Hindlimb muscle (tissue), 1 donor: Measurements from ENCODE around the gene SMAD7. TPM values are rescaled to one million over a fixed set of nuclear protein-coding genes. Genes with fewer than 3 reads are reported as not detected.

ENCODE experiments used
- DNase-seq: peaks from one replicate; pipeline ENCODE4 v3.0.0-alpha.2; 2013
- polyA plus RNA-seq: library from polyadenylated mRNA; unstranded; fragments of 120-200 nt; gene quantifications from one replicate; pipeline ENCODE4 v1.2.1, GENCODE V29; 2013; ENCODE audit not compliant: insufficient read length

The SMAD7 gene
- polyA plus RNA-seq, 1 donor, result 9.2 TPM

DNA sequence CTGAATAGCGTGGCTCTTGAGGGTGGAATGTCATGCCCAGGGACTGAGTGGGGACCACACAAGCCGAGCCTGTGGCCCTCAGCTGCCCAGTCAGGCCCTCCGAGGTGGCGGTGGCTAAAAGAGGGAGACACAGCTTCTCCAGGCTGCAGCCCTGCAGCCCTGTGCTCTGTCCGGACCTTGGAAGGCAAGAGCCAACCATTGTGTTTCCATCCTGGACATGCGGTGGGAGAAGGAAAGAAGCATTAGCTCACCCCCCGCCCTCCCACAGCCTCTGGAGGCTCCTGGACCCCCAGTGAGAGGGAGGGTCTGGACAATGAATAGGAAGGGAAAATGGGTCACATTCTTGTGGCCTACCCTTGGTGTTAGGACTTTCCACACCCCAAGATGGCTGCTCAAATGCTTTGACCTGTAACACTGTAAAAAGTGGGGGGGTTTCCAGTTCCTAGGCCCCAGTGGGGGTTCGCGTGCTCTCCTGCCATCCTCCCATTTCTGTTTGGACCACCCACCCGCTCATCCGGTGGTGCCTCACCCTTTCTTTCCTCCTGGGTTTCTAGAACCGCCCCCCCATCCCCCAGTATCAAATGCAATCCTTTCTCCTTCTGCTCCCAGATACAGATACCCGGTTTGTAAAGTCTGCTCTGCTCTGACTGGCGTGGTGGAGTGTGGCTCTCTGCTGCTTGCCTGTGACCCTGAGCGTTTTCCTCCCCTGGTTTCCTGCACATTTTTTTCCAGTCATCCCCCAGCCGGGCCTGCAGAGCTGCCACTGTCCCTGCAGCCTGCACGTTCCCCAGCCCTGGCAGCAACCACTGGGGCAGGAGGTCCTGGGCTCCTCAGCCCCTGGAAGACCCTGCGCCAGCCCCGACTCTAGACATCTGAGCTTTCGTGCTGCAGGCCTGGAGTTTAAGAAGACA is 36.3 kb upstream of the SMAD7 start:
- DNase-seq, result no peak

DNA sequence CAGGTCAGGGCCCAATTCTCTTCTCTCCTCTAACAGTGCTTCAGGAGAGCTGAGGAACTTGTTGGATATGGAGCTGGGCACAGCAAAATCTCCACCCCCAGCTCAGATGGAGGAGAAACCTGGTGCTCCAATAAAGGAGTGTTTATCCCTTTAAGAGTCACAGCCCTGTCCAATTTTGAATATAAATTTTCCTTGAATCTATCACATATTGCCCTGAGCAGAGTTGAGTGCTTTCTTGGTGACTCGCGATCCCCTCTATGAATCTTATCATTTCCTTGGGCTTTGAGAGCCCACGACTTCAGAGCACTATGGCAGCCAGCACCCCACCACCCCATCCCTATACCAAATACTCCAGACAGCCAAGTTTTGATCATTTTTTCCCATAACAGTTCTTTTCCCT is 34.4 kb upstream of the SMAD7 start:
- no peak for DNase-seq

DNA sequence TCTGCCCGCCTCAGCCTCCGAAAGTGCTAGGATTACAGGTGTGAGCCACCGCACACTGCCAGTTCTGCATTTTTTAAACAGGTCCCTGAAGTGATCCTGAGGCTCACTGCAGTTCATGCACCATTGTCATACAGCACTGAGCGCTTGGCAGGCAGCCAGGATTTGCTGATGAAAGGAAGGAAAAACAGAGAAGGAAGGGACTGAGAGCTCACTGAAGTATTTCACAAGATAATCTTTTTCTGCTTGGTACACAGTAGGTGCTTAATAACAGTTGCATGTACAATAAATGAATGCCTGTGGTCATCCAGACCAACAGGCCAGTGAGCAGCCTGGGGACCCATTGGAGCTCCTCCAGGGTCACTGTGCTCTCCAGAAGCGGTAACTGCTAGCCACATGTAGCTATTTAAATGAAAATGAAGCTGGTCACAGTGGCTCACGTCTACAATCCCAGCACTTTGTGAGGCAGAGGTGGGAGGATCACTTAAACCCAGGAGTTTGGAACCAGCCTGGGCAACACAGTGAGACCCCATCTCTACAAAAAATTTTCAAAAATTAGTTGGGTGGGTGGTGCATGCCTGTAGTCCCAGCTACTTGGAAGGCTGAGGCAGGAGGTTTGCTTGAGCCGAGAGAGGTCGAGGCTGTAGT is 33.1 kb upstream of the SMAD7 start:
- no peak for DNase-seq

DNA sequence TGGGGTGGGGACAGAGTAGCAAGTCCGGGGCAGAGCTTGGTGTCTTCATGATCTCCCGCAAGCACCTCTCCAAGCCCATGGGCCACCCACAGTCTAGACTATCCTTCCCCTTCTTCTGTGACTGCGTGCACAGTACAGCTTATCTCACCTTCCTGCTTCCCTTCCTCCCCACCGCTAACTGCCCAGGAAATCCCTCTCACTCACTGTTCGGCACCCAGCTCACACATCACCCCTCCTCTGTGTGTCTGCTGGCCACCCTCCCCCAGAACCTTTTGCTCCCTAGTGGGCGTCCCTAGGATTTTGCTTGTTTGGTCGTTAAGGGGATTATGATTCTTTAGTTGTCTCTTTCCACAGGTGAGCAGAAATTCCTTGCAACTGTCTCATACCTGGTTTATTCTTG is 31.5 kb upstream of the SMAD7 start:
- DNase-seq, result no peak

DNA sequence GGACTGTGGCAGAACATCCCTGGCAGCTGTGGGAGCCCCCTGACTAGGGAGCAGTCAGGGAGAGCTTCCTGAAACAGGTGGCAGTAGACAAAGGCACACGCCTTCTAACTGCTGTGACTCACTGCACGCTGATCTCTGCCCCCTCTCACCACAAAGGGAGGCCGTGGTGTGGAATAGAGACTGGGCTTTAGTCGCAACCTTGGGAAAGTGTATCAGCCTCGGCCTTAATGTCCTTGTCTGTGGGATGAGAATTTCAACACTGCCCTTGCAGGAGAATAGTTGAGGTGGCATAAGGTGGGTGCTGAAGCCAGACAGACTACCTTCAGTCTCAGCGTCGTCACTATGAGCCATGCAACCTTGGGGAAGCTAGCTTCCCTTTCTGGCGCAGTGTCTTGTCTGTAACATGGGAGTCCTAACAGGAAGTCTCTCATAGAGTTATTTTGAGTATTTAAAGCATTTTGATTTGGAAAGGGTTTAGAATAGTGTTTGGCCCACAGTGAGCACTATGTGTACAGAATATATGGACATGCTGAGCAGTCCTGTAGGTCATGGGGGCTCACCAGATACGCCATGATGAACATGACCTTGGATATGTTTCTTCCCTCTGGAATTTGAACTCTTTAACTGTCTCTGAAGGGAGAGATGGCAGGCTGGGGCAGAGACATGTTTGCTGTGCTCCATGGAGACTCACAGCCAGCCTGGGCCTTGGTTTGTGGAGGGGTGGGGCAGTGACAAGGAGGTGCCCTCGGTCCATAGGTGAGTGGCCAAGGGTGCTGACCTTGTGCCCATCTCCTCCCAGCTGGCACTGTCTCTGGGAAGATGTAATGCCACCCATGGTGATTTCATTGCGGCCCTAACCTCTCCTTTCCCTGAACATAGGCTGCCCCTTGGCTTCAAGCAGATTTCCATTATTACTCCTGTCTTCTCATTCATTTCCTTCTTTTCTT is 29.5 kb upstream of the SMAD7 start:
- no peak for DNase-seq

DNA sequence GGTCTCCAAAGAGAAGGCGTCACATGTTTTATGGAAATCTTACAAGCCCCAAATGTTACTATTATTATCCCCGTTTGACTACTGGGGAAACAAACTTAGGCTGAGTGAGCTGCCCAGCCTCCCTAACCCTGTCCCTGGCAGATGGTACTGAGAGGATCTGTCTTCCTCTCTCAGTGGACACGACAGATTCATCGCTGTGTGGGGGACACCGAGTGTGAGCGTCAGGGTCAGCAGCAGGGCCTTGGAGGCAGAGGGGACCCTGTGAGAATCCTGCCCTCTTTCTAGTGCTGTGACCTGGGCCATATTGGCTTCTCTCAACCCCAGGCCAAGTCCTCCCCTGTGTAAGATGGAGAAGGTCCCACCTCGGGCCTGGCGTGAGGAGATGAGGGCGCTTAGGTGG is 27.1 kb upstream of the SMAD7 start:
- no peak for DNase-seq

DNA sequence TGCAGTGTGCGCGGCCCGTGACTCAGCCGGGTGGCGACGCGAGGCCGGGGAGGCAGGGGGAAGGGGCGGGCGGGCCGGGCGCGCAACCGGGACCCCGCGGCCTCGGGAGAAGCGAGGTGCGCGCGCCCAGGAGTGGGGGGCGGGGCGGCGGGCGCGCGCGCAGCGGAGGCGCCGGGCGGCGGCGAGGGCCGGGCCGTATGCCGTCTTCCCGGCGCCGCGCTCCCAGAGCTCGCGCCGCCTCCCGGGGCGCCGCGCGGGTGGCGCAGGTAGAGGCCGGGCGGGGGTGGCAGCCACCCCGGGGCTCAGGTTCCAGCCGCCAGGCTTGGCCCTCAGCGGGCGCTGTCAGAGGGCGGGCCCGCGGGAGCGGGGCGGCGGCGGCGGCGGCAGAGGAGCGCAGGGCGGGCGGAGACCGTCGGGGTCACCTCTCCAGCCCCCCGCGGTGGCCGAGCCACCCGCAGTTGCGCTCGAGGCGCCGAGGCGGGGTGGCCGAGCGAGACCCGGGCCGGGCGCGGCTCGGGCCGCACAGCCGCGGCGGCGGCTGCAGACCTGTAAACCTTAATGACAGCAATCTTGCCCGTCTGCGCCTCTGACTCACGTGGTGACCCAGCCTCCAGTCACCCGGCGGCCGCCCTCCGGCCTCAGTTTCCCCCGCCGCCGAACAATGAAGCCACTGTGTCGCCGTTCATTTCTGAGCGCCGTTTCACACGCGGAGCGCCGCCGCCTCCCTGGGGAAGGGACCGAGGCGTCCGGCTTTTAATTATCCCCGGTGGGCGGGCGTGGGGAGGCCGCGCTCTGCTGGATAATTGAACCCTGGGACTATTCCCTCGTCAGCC is 25.3 kb upstream of the SMAD7 start:
- peak; percentile 74 for DNase-seq

DNA sequence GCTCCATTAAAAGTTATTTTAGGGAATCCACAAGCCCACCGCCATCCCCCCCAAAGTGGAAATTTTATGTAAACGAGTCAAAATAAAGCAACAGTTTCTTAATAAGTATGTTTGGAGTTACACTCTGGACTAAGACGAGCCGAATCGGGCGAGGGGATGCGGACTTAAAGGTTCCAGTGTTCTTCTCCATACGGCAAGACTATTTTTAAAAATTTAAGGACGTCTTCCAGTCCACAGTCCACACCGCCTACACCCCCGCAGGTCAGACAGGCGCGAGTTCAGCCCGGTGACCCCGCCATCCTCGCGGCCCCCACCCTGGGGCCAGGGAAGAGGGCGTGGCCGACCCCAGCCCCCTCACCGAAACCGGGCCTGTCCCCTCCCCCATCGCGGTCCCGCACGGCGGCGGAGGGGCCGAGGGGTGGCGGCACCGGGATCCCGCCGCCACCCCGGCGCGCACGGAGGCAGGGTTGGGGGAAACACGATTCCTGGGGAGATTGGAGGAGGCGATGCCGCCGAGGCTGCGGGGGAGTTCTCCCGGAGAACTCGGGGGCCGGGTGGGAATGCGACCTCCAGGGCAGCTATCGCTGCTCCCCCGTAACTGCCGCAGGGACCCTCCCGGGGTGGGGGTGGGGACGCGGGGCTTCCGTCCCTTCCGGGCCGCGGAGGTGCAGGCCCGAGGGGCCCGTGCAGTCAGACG is 24.5 kb upstream of the SMAD7 start:
- DNase-seq, result no peak

DNA sequence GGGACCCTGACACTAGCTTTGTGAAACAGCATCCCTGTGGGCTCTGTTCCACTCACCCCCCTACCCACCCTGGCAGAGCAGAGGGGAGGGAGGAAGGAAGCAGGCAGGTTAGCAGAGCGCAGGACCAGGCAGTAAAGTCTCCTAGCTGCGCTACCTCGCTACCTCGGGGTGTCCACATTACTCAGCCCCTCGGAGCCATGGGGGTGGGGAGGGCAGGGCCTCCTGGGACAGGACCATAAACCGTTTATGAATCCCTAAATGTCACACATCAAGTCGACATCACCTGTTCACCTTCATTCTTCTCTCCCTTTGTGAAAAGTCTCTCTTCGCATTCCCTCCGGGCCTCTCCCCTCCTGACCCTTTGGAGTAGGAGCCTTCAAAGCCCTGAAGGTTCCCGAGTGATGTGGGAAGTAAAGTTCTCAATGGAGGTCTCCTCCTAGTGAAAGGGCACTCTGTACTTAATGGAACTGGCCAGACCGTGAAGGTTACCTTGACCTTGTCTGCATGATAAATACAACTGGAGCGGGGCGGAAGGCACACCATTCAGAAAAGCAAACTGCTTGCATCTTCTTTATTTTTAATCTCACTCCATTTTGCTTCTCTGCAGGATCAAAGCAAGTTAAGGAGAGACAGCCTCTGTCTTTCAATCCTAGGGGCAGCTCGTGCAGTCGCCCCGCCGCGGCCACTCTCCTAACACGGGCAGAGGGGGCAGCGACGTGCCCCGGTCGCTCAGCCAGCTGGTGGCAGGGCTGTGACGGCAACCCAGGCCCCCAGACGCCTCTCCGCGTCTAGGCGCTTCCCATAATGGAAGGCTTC is 23.7 kb upstream of the SMAD7 start:
- DNase-seq, result no peak

DNA sequence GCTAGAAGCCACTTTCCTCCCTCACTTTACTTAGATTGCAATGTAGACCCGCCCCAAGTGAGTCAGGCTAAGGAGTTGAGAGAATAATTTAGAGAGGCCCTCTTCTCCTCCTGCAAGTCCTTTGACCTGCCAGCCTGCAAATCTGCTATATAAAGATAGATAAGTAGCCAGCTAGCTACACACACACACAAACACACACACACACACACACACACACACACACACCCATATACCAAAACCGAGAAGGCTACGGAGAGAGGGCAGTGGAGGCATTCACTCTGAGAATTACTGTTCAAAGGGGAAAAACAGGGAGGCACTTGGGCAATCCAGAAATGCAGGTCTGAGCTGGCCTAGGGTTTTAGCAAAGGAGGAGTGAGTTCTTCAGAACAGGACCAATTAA is 23.0 kb upstream of the SMAD7 start:
- DNase-seq, result no peak

DNA sequence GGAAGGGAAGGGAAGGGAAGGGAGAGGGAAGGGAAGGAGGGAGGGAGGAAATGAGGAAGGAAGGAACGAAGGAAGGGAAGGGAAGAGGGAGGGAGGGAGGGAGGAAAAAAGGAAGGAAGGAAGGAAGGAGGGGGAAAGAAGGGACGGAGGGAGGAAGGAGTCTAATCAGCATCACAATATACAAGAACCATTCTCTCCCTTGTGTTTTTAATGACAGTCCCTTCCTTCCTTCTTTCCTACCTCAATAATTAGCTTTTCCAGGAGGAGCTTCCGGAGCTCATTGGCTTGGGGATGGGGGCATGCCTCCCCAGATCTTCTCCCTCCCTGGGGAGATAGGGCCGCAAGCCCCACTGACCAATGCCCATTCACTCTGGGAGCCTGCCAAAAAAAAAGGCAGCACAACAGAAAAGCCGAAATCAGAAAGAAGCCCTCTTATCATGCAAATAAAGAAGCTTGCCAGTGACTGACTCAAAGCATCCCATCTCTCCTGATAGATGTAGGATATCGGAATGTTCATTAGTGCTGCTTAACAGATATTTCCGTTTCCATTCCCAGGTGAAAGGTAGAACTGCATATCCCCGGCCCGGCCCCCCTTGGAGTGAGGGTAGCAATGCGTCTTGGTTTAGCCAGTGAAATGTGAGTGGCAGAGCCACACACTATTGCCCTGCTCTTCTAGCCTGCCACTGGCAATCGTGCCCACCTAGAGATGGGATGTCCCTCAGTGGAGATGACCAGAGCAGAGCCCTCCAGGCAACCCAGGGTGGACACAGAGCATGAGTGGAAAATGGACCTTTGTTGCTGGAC is 17.8 kb upstream of the SMAD7 start:
- DNase-seq, result no peak

DNA sequence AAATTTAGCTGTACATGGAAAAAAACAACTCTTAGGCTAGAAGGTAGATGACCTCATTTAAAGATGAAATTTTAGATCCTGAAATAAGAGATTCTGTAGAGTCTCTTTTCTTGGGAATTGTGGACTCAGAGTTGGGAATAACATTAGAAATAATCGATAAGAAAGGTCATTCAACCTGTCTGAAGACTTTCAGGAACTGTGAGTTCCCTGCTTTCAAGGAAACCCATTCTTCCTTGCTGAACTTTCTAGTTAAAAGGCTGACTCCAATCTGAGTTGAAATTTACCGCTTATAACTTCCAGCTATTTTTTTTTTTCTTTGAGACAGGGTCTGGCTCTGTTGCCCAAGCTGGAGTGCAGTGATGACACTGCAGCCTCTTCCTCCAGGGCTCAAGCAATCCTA is 16.8 kb upstream of the SMAD7 start:
- DNase-seq, result no peak

DNA sequence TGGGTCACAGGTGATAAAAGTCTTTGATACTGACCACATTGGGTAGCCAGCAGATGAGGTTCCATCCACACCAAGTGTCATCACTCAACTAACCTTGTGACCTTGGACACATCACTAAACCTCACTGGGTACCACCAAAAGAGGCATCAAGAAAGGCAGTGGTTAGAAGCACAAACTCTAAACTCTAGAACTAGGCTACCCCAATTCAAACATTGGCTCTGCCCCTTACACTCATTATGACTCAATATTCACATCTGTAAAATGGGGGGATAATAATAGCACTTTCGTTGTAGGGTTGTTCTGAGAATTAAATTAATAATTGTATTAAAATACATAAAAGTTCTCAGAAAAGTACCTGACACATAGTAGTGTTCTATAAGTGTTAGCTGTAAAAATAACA is 15.8 kb upstream of the SMAD7 start:
- no peak for DNase-seq

DNA sequence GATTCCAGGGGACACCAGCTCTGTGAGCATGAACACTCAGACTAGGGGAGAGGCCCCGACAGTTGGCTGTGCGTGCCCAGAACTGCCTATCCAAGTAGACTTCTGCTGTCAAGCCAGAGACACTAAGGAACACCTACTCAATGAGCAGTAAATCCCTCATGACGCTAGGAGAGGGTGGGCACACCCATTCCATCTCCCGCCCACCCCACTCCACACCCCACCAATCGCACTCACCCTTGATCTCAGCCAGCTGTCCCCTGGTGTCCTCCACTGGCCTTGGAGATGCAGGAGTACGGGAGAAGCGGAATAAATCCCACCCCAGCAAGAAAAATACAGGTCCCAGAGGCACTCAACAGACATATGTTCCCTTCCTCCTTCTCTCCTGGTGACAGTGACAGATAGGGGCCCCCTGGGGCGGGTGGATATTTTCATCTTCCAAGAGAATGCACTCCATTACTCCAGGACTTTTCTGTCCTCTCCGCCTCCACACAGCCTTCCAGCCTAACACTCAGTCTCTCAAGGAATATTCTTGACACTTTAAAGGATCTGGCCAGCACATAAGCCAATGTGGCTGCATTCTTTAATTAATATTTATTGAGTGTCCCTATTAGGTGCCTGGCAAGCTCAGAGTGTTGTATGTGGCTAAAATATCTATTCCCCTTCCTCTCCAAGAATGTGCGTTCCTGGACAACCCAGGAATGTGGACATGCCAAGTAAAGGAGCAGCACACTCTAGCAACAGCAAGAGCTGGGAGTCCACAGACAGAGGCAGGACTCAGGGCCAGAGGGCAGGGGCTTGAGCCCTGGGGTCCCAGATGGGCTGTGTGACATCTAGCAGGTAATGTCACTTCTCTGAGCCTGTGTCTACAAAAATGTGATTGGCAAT is 13.1 kb upstream of the SMAD7 start:
- DNase-seq, result no peak

DNA sequence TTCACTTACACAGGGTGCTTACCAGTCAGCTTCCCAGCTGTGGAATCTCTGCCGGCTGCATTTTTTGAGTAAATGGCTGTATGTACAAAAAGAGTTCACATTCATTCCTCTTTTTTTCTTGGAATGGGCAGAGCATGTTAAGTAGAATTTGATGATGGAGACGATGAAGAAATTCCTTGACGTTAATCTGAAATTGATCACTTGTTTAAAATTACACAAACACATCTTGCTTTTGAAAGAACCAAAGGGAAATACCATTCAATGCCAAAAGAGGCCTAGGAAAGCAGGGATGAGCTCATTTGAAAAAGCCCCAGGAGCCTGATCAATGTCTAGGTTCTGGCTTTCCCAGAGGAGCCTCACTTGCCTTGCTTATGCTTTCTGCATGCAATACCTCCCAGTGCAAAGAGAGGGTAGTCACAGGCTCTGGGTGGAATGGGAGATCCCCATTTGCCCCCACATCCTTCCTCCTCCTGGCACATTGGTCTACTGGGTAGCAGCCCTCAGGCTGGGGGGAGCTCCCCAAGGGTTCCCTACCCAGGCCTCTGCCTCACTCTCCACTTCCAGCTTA is 12.3 kb upstream of the SMAD7 start:
- no peak for DNase-seq

DNA sequence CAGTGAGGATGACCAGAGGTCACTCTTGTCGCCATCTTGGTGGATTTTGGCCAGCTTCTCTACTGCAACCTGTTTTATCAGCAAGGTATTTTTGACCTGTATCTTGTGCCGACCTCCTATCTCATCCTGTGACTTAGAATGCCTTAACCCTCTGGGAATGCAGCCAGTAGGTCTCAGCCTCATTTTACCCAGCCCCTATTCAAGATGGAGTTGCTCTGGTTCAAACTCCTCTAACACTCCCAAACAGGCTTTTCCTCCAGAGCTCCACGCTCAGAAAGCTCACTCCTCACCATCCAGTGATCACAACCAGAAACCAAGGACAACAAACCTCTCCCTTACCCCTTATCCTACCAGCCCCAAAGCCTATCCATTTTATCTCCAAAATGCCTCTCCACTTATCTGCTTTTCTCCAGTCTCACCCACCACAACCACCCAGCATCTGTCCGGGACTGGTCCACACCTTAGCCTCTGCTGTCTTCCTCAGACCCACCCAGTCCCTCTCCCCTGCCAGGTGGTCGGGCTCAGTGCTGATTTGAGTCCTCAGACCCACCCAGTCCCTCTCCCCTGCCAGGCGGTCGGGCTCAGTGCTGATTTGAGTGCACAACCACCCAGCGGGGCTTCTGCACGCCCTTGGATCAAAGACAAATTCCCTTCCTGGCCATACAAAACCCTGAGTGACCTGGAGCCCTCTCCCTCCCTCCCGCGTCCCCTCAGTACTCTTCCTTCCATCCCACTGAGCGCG is 11.7 kb upstream of the SMAD7 start:
- no peak for DNase-seq

DNA sequence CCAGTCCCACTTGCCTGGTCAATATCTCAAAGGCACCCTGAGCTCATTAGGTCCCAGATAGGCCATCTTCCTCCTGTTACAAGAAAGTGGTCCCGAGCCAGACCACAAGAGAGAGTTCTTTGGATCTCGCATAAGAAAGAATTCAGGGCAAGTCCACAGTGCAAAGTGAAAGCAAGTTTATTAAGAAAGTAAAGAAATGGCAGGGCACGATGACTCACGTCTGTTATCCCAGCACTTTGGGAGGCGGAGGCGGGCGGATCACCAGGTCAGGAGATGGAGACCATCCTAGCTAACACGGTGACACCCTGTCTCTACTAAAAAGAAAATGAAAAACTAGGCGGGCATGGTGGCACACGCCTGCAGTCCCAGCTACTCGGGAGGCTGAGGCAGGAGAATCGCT is 10.8 kb upstream of the SMAD7 start:
- DNase-seq, result no peak
